Lung (tissue), 12 donors: ENCODE results near the gene ERBB4. TPM values are rescaled to one million over a fixed set of nuclear protein-coding genes. Genes with fewer than 3 reads are reported as not detected.

Source experiments
- ATAC-seq: fragments of 200-7000 bp; cut with Tn5 transposase; one replicate; pipeline ENCODE4 v1.9.1; 2020; ENCODE audit warnings: moderate number of reproducible peaks; ENCODE audit not compliant: insufficient read depth, low FRiP score
- DNase-seq, 3 donors: peaks; one replicate each; pipeline ENCODE4 v3.0.0-alpha.2; 2013 to 2017
- H3K27ac ChIP-seq, 2 donors: one replicate each; pipeline ENCODE4 v1.5.1; 2013; ENCODE audit warnings: mild to moderate bottlenecking in 2 of 2, moderate library complexity in 2 of 2, control low read depth in 1 of 2, inconsistent platforms in 1 of 2, low read depth in 1 of 2, low read length in 1 of 2
- H3K27me3 ChIP-seq, 3 donors: one replicate each; pipeline ENCODE4 v1.5.1; 2013; ENCODE audit warnings: low read length in 2 of 3; ENCODE audit not compliant: control insufficient read depth in 3 of 3, insufficient read depth in 3 of 3
- H3K36me3 ChIP-seq, 4 donors: one replicate each; pipeline ENCODE4 v1.5.1; 2013; ENCODE audit warnings: low read length in 4 of 4, mild to moderate bottlenecking in 1 of 4, moderate library complexity in 1 of 4; ENCODE audit not compliant: control insufficient read depth in 4 of 4, insufficient read depth in 4 of 4
- H3K4me1 ChIP-seq, 5 donors: one replicate each; pipeline ENCODE4 v1.5.1; 2013; ENCODE audit warnings: low read length in 5 of 5, mild to moderate bottlenecking in 2 of 5, moderate library complexity in 1 of 5; ENCODE audit not compliant: control insufficient read depth in 5 of 5, insufficient read depth in 5 of 5
- H3K4me3 ChIP-seq: one replicate; pipeline ENCODE4 v1.5.1; 2013; ENCODE audit warnings: mild to moderate bottlenecking, control low read depth, moderate library complexity
- H3K9ac ChIP-seq, 2 donors: one replicate each; pipeline ENCODE4 v1.5.1; 2013; ENCODE audit warnings: low read length in 2 of 2, control low read depth in 1 of 2; ENCODE audit not compliant: insufficient read depth in 1 of 2
- H3K9me3 ChIP-seq, 4 donors: one replicate each; pipeline ENCODE4 v1.5.1; 2013; ENCODE audit warnings: low read length in 3 of 4, mild to moderate bottlenecking in 1 of 4, moderate library complexity in 1 of 4; ENCODE audit not compliant: control insufficient read depth in 4 of 4, insufficient read depth in 3 of 4
- CTCF ChIP-seq: IDR thresholded peaks from 2 replicates; pipeline ENCODE4 v1.5.1; 2012; ENCODE audit warnings: mild to moderate bottlenecking; ENCODE audit errors: control extremely low read depth, extremely low read depth
- WGBS, 2 donors: extraction: QIAGEN DNeasy Blood & Tissue Kit; methylation state at CpG; one replicate each; pipeline ENCODE4 v1.1.7; 2013; 5-methylcytosine and 5-hydroxymethylcytosine counted together
- polyA plus RNA-seq, 2 donors: library from polyadenylated mRNA; stranded (reverse); fragments of 200-250 nt; gene quantifications; one replicate each; pipeline ENCODE4 v1.2.1, GENCODE V29; 2013
- total RNA-seq, 2 donors: library from RNA; depleted of rRNA in 1 of 2; stranded (reverse); fragments of >200 nt in 1 of 2; gene quantifications; one replicate each; pipeline ENCODE4 v1.2.1, GENCODE V29; 2014 to 2021
- donor health status: control.
- donor health status: control.
- donor health status: Bipolar disorder and iron deficiency.
- donor health status: healthy.
- donor health status: DM: yes; HTN: yes; CAD: no.

The ERBB4 gene
- total and polyA plus RNA-seq, 4 donors, result 0.41 to 16.8 (median 5.3) TPM

DNA sequence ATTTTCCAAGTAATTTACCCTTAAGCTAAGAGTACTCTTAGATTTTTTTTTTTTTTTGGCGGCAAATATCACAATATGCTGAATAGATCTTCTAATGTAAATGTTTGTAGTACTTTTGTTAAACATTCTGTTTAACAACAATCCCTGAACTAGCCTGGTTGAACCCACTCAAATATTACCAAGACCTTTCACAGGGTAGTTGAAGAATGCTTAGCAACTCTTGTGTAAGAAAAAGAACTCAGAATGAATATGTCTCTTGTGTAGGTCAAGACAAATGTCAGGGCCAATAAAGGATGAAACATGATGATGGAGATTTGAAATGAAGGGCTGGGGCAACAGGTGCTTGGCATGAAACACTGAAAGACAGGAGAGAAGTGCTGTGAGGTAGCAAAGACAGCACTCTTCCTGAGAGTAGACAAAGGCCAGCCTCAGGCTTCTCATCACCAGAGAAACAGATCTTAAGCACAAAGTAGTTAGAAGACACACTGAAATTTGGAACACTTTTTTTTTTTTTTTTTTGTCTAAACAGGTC lies 597.3 kb downstream of the ERBB4 start:
- DNase-seq, result no peak

GRCh38 chr2:211939177-211939576 lies 599.4 kb downstream of the ERBB4 start:
- no peak for TF ChIP-seq CTCF
- 86 to 90% methylated on average over 2 of the region's 2 CpGs for WGBS, 2 donors
- H3K9ac ChIP-seq, result no peak overlapping the region
- no peaks in the 10 kb centered on the region for H3K27me3 ChIP-seq
- H3K9me3 ChIP-seq, result no peaks in the 10 kb centered on the region
- ATAC-seq (no peak), DNase-seq (no peak)
- no peaks in the 10 kb centered on the region for H3K4me1 ChIP-seq
- no peak overlapping the region for H3K4me3 ChIP-seq
- H3K36me3 ChIP-seq, result no peaks in the 10 kb centered on the region
- H3K27ac ChIP-seq, result no peak overlapping the region

More for the DNA sequence above, 597.3 kb downstream of the ERBB4 start:
- TF ChIP-seq CTCF, result no peak
- ATAC-seq, result no peak
- no peak overlapping the region for H3K27ac ChIP-seq
- no peaks in the 10 kb centered on the region for H3K4me1 ChIP-seq
- no peaks in the 10 kb centered on the region for H3K36me3 ChIP-seq
- no peaks in the 10 kb centered on the region for H3K27me3 ChIP-seq
- H3K9me3 ChIP-seq, result no peaks in the 10 kb centered on the region
- no peak overlapping the region for H3K9ac ChIP-seq
- 70 to 82% methylated on average over 1 of the region's 1 CpG for WGBS, 2 donors
- H3K4me3 ChIP-seq, result no peak overlapping the region

GRCh38 chr2:211934811-211935210 lies 603.8 kb downstream of the ERBB4 start:
- WGBS, 2 donors, result 79 to 80% methylated on average over 1 of the region's 1 CpG
- no peak overlapping the region for H3K9ac ChIP-seq
- no peak for TF ChIP-seq CTCF
- DNase-seq (no peak), ATAC-seq (no peak)
- no peaks in the 10 kb centered on the region for H3K36me3 ChIP-seq
- no peaks in the 10 kb centered on the region for H3K9me3 ChIP-seq
- H3K27ac ChIP-seq, result no peak overlapping the region
- no peak overlapping the region for H3K4me3 ChIP-seq
- no peaks in the 10 kb centered on the region for H3K27me3 ChIP-seq
- H3K4me1 ChIP-seq, result no peaks in the 10 kb centered on the region

GRCh38 chr2:211931314-211931713 lies 607.3 kb downstream of the ERBB4 start:
- H3K27ac ChIP-seq, result no peak overlapping the region
- no peak overlapping the region for H3K9ac ChIP-seq
- H3K9me3 ChIP-seq, result no peaks in the 10 kb centered on the region
- no peak overlapping the region for H3K4me3 ChIP-seq
- no peaks in the 10 kb centered on the region for H3K4me1 ChIP-seq
- no peaks in the 10 kb centered on the region for H3K36me3 ChIP-seq
- WGBS, 2 donors, result 45 to 46% methylated on average over 3 of the region's 3 CpGs
- no peak for TF ChIP-seq CTCF
- ATAC-seq (no peak), DNase-seq (no peak)
- H3K27me3 ChIP-seq, result no peaks in the 10 kb centered on the region
